Spleen (tissue), 7 donors: ENCODE measurements around the gene METTL2B.
"Not testable (repeated sequence)": the region's sequence is repeated elsewhere in the genome, so short reads cannot be mapped to it uniquely, and the experiment has no call there.

ENCODE experiments used
- POLR2A ChIP-seq, 3 donors: fragments of 450-650 bp; IDR thresholded peaks; one replicate each; pipeline ENCODE4 v1.5.1; 2017; ENCODE audit warnings: antibody characterized with exemption in 3 of 3, mild to moderate bottlenecking in 1 of 3
- POLR2AphosphoS5 ChIP-seq, 3 donors: sonication (generic); formaldehyde crosslinking; IDR thresholded peaks; one replicate each; pipeline ENCODE4 v1.5.1; 2017; ENCODE audit warnings: antibody characterized with exemption in 3 of 3
- TF ChIP-seq, protein P1 (sequence below), 11 experiments: fragments of 200-600 bp in 7 of 11; fragments of 450-650 bp in 4 of 11; sonication (generic) in 4 of 11; IDR thresholded peaks in 8 of 11; conservative IDR thresholded peaks in 3 of 11; 1 replicate in 7 of 11; 2 replicates in 4 of 11; pipeline versions ENCODE4 v1.4.0 to v1.8.0; 2016 to 2021; ENCODE audit warnings: antibody characterized with exemption in 11 of 11, inconsistent platforms in 4 of 11, mild to moderate bottlenecking in 1 of 11
- donor health status: DM: no; HTN: no; CAD: no; lungs with moderate emphysema.
- donor health status: DM: no; HTN: no; CAD: no.
- donor health status: DM: no; HTN: no; CAD: no.

DNA sequence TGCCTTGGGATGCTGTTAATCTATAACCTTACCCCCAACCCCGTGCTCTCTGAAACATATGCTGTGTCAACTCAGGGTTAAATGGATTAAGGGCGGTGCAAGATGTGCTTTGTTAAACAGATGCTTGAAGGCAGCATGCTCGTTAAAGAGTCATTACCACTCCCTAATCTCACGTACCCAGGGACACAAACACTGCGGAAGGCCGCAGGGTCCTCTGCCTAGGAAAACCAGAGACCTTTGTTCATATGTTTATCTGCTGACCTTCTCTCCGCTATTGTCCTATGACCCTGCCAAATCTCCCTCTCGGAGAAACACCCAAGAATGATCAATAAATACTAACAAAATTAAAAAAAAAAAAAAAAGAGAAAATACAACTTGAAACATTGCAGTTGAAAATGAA is 12.6 kb upstream of the METTL2B start:
- not testable (repeated sequence) for TF ChIP-seq POLR2A, POLR2AphosphoS5 (IDR thresholded peaks at IDR 0.05)
- TF ChIP-seq, protein P1, sequence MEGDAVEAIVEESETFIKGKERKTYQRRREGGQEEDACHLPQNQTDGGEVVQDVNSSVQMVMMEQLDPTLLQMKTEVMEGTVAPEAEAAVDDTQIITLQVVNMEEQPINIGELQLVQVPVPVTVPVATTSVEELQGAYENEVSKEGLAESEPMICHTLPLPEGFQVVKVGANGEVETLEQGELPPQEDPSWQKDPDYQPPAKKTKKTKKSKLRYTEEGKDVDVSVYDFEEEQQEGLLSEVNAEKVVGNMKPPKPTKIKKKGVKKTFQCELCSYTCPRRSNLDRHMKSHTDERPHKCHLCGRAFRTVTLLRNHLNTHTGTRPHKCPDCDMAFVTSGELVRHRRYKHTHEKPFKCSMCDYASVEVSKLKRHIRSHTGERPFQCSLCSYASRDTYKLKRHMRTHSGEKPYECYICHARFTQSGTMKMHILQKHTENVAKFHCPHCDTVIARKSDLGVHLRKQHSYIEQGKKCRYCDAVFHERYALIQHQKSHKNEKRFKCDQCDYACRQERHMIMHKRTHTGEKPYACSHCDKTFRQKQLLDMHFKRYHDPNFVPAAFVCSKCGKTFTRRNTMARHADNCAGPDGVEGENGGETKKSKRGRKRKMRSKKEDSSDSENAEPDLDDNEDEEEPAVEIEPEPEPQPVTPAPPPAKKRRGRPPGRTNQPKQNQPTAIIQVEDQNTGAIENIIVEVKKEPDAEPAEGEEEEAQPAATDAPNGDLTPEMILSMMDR (IDR thresholded peaks at IDR 0.05 in 8 of 11, conservative IDR thresholded peaks at IDR 0.05 in 3 of 11), result not testable (repeated sequence)
